Activated CD4-positive, alpha-beta T cell treated with anti-CD3 and anti-CD28 coated beads for 1 hour (primary cell): Measurements from ENCODE around the gene HAPLN3.
A peak's percentile ranks its signal among the peaks of the same experiment; 100 is the strongest.
"Not testable (repeated sequence)": the region's sequence is repeated elsewhere in the genome, so short reads cannot be mapped to it uniquely, and the experiment has no call there.

Source experiments
- DNase-seq: peaks from one replicate; pipeline ENCODE4 v3.0.0-alpha.2; 2020

The HAPLN3 gene

GRCh38 chr15:88894819-88895767 is at the start of gene HAPLN3:
Gene HAPLN3, minus strand, starts transcription at chr15:88895544. Its CDS starts 8,246 bp downstream, at chr15:88887298.
- DNase-seq, result peak; percentile 39

- no peak for DNase-seq
Observed at GRCh38 chr15:88940110-88940675, 44.8 kb upstream of the HAPLN3 start.

- DNase-seq, result no peak
Observed at GRCh38 chr15:88939486-88939806, 44.1 kb upstream of the HAPLN3 start.

GRCh38 chr15:88938802-88939485 is 43.6 kb upstream of the HAPLN3 start:
- no peak for DNase-seq

GRCh38 chr15:88934449-88934848 is 39.1 kb upstream of the HAPLN3 start:
- DNase-seq, result not testable (repeated sequence)

GRCh38 chr15:88932875-88933330 is 37.6 kb upstream of the HAPLN3 start:
- no peak for DNase-seq

- DNase-seq, result no peak
Observed at GRCh38 chr15:88932271-88932874, 37.0 kb upstream of the HAPLN3 start.

GRCh38 chr15:88930579-88930978 is 35.2 kb upstream of the HAPLN3 start:
- no peak for DNase-seq

- DNase-seq, result not testable (repeated sequence)
Observed at GRCh38 chr15:88929358-88930098, 34.2 kb upstream of the HAPLN3 start.

- not testable (repeated sequence) for DNase-seq
Observed at GRCh38 chr15:88928192-88928591, 32.8 kb upstream of the HAPLN3 start.

GRCh38 chr15:88925648-88926047 is 30.3 kb upstream of the HAPLN3 start:
- DNase-seq, result not testable (repeated sequence)

GRCh38 chr15:88920892-88921435 is 25.6 kb upstream of the HAPLN3 start:
- DNase-seq, result not testable (repeated sequence)

- DNase-seq, result no peak
Observed at GRCh38 chr15:88920186-88920891, 25.0 kb upstream of the HAPLN3 start.

- DNase-seq, result no peak
Observed at GRCh38 chr15:88918738-88919137, 23.4 kb upstream of the HAPLN3 start.

GRCh38 chr15:88917760-88918159 is 22.4 kb upstream of the HAPLN3 start:
- no peak for DNase-seq

GRCh38 chr15:88915354-88915753 is 20.0 kb upstream of the HAPLN3 start:
- DNase-seq, result no peak

GRCh38 chr15:88913850-88914169 is 18.5 kb upstream of the HAPLN3 start:
- DNase-seq, result no peak

GRCh38 chr15:88913017-88913849 is 17.9 kb upstream of the HAPLN3 start, which contains the start of gene MFGE8:
Gene MFGE8, minus strand, starts transcription at chr15:88913379. Its CDS starts 60 bp downstream, at chr15:88913319.
- peak; percentile 46 for DNase-seq

- DNase-seq, result no peak
Observed at GRCh38 chr15:88912500-88912921, 17.2 kb upstream of the HAPLN3 start.

- DNase-seq, result no peak
Observed at GRCh38 chr15:88911766-88912118, 16.4 kb upstream of the HAPLN3 start.
